ENCODE results near the gene MRPL36. TPM values are rescaled to one million over a fixed set of nuclear protein-coding genes. Genes with fewer than 3 reads are reported as not detected.
A peak's percentile ranks its signal among the peaks of the same experiment; 100 is the strongest.

MRPL36 gene
- total and polyA plus RNA-seq, 2 experiments from 2014 or later, result 73.9 to 195 TPM

DNA sequence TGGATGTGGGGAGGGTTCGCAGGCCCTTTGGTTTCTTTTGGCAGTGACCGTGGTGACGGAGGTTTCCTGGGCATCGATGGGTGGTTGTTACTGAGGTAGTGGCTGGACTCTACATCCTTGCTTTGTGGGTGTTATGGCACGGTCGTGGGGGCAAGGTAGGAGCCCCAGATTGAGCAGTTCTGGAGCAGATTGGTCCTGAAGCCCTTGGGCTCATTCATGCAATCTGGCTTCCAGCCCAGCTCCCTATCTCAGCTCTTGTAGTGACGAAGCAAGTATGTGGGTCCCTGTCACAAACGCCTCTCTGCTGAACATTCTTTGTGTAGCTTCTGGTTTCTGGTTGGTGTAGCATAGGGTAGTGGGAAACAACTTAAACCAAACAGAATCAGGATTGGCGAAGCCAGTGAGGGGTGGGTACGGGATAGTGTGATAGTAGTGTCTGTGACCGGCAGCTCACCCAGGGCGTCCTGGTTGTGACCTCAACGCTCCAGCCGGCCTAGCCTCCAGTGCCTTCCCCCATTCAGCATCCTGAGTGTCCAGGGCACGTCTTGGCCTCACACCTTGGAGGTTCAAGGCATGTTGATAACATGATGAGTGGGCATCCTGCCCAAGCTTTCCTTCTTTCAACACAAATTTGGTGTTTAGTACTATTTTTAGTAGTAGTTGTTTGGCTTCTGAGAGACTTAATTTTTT, 4.5 kb upstream of the MRPL36 start:
- Histone ChIP-seq H3K4me1 (ENCODE audit: low read depth) (peaks cover 29% of the 10 kb centered on the region), H3K9me3 (ENCODE audit: low read depth) (no peaks in the 10 kb centered on the region), H3K27ac (peak overlapping the region; percentile 57), H3K4me3 (no peak overlapping the region), H3K27me3 (no peaks in the 10 kb centered on the region), H3K36me3 (peaks cover 46% of the 10 kb centered on the region)
- TF ChIP-seq, protein P1, sequence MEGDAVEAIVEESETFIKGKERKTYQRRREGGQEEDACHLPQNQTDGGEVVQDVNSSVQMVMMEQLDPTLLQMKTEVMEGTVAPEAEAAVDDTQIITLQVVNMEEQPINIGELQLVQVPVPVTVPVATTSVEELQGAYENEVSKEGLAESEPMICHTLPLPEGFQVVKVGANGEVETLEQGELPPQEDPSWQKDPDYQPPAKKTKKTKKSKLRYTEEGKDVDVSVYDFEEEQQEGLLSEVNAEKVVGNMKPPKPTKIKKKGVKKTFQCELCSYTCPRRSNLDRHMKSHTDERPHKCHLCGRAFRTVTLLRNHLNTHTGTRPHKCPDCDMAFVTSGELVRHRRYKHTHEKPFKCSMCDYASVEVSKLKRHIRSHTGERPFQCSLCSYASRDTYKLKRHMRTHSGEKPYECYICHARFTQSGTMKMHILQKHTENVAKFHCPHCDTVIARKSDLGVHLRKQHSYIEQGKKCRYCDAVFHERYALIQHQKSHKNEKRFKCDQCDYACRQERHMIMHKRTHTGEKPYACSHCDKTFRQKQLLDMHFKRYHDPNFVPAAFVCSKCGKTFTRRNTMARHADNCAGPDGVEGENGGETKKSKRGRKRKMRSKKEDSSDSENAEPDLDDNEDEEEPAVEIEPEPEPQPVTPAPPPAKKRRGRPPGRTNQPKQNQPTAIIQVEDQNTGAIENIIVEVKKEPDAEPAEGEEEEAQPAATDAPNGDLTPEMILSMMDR (IDR thresholded peaks at IDR 0.05; ENCODE audit: low read depth, low read length), result no peak
- DNase-seq (ENCODE audit: low read depth in 1 of 2, low spot score in 1 of 2), result peak; percentile 22 to 44

DNA sequence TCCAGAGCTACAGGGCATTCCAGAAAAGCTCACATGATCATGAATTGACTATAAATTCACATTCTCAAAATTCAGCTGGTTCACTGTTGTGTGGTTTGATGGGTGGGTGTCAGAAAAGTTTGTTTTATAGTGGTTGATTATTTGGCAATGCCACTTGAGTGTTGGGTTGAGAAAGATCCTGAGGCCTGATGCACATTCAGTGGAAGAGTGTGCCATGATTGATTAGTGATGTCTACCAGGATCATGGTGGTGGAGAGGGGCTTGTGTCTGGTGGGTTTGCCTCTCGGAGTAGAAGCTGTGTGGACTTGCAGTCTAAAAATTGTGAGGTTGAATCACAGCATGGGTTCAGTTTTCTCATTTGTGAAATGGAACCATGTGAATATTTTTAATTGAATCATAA, 3.6 kb upstream of the MRPL36 start:
- peak overlapping the region; percentile 57 for H3K27ac ChIP-seq
- DNase-seq (ENCODE audit: low read depth in 1 of 2, low spot score in 1 of 2), result no peak
- H3K4me1 ChIP-seq (ENCODE audit: low read depth), result peaks cover 26% of the 10 kb centered on the region
- peaks cover 44% of the 10 kb centered on the region for H3K36me3 ChIP-seq
- no peaks in the 10 kb centered on the region for H3K9me3 ChIP-seq (ENCODE audit: low read depth)
- H3K27me3 ChIP-seq, result no peaks in the 10 kb centered on the region
- H3K4me3 ChIP-seq, result no peak overlapping the region
- TF ChIP-seq, protein P1 (IDR thresholded peaks at IDR 0.05; ENCODE audit: low read depth, low read length), result no peak

DNA sequence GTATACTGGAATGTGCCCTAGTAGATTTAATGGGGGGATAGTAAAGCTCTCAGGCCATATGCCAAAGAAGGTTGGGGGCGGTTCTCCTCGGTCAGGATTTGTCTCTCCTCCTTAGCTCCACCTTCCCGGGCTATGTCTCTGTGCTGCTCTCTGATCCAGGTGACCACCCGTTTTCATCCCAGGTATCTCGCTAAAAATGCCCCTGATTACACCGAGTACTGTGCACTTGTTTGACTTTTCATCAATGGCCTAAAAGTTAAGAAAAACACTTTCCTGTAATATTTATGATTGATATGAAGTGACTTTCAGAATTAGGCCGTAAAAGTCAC, 2.3 kb upstream of the MRPL36 start:
- H3K27ac ChIP-seq, result peak overlapping the region; percentile 94
- peaks cover 38% of the 10 kb centered on the region for H3K4me1 ChIP-seq (ENCODE audit: low read depth)
- DNase-seq (ENCODE audit: low read depth in 1 of 2, low spot score in 1 of 2), result peak in 1 of 2 donors; percentile 48
- peak overlapping the region; percentile 56 for H3K4me3 ChIP-seq
- H3K36me3 ChIP-seq, result peaks cover 44% of the 10 kb centered on the region
- TF ChIP-seq, protein P1 (IDR thresholded peaks at IDR 0.05; ENCODE audit: low read depth, low read length), result no peak
- no peaks in the 10 kb centered on the region for H3K27me3 ChIP-seq
- H3K9me3 ChIP-seq (ENCODE audit: low read depth), result no peaks in the 10 kb centered on the region

DNA sequence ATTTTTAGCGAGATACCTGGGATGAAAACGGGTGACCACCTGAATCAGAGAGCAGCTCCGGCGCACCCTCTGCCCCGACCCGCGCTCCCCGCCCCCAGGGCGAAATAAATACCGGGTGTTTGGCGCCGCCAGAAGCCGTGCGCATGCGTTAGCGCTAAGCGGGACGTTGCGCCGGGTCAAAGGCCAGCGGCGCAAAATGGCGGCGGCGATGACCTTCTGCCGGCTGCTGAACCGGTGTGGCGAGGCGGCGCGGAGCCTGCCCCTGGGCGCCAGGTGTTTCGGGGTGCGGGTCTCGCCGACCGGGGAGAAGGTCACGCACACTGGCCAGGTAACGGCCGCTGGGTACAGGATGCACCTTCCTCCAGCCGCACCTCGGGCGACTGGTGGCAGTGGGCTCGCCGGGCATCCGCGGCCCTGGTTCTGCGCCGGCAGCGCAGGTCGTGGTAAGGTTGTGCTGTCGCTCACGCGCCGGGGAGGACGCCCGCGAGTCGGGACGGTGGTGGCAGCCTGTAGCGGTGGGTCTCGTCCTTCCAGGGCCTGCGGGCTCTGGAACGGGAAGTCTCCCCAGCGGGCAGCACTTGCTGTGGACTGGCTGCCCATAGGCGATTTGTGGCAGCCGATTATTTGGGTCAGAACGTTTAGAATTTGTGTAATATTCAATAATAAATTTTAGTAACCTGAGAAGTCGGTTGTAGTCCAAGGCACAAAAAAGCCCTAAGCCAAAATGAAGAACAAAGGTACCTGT, 1.8 kb upstream of the MRPL36 start, which contains the start of gene NDUFS6:
Gene NDUFS6 (plus strand): TSS at position 186 of the 745 bp plus-strand sequence. CDS start 11 bp downstream, at position 197.
- H3K27ac ChIP-seq, result peak within 1 kb of the TSS; percentile 94
- H3K36me3 ChIP-seq, result peaks cover 38% of the 10 kb centered on the region
- peak; percentile 67 to 83 for DNase-seq (ENCODE audit: low read depth in 1 of 2, low spot score in 1 of 2)
- no peaks in the 10 kb centered on the region for H3K9me3 ChIP-seq (ENCODE audit: low read depth)
- H3K4me1 ChIP-seq (ENCODE audit: low read depth), result peaks cover 38% of the 10 kb centered on the region
- no peaks in the 10 kb centered on the region for H3K27me3 ChIP-seq
- H3K4me3 ChIP-seq, result peak within 1 kb of the TSS; percentile 56
- TF ChIP-seq, protein P1 (IDR thresholded peaks at IDR 0.05; ENCODE audit: low read depth, low read length), result no peak

DNA sequence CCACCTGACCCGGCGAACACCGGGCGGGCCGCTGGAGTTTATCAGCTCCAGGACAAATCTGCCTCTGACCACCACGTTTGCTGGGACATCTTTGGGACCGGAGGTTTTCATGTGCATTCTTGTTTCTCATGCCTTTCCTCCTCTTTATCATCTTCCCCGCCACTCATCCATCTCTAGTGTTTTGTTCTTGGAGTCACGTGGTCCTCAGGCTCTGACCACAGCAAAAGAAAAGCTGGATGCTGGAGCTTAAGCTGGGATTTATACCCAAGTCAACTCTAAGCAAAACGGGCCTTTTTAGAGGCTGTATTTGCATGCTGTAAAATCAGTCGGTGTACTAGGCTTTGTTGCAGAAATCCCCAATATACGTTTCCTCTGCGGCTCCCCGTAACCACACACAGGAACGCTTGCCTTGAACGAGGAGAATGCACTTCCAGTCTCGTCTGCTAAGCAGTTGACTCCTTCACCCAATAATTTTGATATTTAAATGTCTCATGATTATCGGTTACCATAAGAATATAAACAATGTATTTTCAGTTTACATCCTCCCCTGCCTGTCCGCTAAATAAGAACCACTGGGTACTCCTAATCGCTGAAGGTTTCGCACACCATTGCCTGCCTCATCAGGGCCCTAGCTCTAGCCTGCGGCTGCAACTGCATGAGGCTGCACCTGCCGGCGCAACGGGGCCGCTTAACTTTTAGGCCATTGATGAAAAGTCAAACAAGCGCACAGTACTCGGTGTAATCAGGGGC, 1.0 kb upstream of the MRPL36 start:
- Histone ChIP-seq H3K4me3 (peak overlapping the region; percentile 56), H3K36me3 (peaks cover 32% of the 10 kb centered on the region), H3K27ac (peak overlapping the region; percentile 94), H3K27me3 (no peaks in the 10 kb centered on the region), H3K4me1 (ENCODE audit: low read depth) (peaks cover 38% of the 10 kb centered on the region), H3K9me3 (ENCODE audit: low read depth) (no peaks in the 10 kb centered on the region)
- TF ChIP-seq, protein P1 (IDR thresholded peaks at IDR 0.05; ENCODE audit: low read depth, low read length), result no peak
- peak; percentile 20 to 24 for DNase-seq (ENCODE audit: low read depth in 1 of 2, low spot score in 1 of 2)

Data from cardiac muscle cell (in vitro differentiated cells and primary cell).